Measurements from ENCODE around the gene POLR2E.

The POLR2E gene

GRCh38 chr19:1076046-1076386 is 19.2 kb downstream of the POLR2E start:
- no peak for DNase-seq

- DNase-seq = peak; percentile 58
Observed at GRCh38 chr19:1074544-1075283, 20.5 kb downstream of the POLR2E start.

GRCh38 chr19:1073956-1074517 is 21.1 kb downstream of the POLR2E start:
- no peak for DNase-seq

DNA sequence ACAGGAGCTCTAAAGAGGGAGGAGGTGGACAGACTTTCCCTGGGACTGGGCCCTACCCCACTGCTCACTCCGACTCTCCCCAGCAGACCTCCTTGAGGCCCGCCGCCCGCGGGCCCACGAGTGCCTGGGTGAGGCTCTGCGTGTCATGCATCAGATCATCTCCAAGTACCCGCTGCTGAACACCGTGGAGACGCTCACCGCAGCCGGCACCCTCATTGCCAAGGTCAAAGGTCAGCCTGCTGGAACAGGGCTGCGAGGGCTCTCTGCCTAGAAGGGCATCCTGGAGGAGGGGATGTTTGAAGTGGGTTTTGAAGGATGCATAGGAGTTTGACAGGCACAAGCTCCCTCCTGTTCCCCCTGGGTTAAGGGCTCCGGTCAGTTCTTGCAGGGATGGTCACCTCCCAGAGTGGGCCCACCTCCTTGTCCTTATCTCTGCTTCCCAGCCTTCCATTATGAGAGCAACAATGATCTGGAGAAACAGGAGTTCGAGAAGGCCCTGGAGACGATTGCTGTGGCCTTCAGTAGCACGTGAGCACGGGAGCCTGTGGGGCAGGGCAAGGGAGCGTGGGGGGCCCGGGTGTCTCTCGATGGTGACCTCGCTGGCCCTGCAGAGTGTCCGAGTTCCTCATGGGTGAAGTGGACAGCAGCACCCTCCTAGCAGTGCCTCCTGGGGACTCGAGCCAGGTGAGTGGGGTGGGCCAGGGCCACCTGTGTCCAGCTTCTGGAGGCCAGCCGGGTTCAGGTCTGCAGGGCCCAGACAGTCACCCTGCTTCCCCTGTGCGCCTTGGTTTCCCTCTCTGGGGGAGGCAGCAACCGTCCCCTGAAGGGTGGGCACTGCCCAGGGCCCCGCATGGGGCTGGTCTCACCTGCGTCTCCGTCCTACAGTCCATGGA is 21.9 kb downstream of the POLR2E start:
- DNase-seq = no peak

GRCh38 chr19:1072371-1073015 is 22.7 kb downstream of the POLR2E start:
- DNase-seq = no peak

DNA sequence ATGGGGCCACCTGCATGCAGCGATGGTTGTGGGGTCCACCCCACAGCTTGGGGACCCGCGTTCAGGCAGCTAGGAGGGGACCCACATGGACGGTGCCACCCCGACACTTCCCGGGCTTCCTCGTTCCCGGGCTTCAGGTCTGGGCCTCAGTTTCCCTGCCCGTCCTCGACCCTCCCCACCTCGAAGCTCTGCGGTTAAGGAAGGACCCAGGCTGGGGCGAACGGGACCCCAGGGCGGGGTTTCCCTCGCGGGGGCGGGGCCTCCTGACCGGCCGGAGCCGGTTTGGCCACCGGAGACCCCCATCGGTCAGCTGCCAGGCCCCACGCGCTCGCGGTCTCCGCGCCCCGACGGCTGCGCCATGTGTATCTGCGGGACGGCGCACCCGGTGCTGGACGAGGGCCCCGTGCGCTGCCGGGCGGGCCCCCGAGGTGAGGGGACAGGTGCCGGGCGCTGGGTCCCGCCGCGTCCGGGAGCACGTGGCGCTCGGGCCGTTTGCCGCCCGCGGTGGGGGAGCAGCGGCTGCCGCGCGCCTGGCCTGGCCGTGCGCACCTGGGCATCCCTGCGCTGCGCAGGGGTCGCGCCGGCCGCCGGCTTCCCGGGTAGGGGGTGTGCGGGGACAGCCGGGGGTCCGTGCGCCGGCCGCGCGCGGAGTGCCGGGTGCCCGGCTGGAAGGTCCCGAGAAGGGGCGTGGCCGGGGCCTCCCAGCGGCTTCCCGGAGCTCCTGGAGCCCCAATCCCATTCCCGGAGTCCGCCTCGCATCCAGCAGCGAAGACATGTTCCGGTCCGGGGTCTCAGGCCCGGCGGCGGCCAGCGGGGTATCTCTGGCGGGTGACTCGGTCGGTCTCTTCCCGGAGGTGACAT is 24.0 kb downstream of the POLR2E start:
- no peak for DNase-seq

- no peak for DNase-seq
Observed at GRCh38 chr19:1070576-1070930, 24.6 kb downstream of the POLR2E start.

- DNase-seq = no peak
Observed at GRCh38 chr19:1069009-1069779, 26.0 kb downstream of the POLR2E start.

DNA sequence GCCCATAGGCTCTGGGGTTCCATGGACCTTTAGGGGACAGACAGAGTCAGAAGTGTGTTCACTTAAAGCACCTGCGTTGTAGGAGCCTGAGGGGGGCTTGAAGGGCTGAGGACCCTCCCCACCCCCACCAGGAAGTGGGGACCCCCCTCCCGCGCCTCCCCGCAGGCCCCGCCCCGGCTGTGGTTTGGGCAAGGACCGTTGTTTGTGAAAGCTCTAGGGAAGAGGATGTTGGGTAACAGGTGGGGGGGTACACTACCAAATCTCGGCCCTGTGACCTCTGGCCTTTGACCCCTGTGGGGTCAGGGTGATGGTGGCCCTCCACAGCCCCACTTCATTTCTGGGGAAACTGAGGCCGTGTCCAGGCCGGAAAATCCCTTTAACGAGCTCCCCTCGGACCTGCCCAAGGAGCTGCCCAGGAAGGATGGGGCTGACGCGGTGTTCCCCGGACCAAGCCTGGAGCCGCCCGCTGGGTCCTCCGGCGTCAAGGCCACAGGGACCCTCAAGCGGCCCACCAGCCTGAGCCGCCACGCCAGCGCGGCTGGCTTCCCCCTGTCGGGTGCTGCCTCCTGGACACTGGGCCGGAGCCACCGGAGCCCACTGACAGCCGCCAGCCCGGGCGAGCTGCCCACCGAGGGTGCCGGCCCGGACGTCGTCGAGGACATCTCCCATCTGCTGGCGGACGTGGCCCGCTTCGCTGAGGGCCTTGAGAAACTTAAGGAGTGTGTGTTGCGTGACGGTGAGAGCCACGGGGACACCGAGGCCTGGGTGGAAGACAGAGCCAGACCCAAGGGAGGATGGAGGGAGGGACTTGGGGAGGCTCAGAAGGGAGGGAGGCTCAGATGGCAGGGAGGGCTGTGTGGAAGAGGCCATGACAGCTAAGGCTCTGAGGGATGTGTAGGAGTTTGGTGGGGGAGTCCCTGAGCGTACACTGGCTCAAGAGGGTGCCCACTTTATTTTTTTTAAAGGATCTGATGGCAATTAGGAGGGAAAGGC is 26.9 kb downstream of the POLR2E start:
- no peak for DNase-seq

GRCh38 chr19:1067341-1067957 is 27.7 kb downstream of the POLR2E start:
- DNase-seq = no peak

GRCh38 chr19:1066748-1067340 is 28.3 kb downstream of the POLR2E start, which contains the start of gene ARHGAP45:
TSS of gene ARHGAP45 (plus strand) at chr19:1067167. CDS start at chr19:1067406, 239 bp downstream.
- DNase-seq = no peak

DNA sequence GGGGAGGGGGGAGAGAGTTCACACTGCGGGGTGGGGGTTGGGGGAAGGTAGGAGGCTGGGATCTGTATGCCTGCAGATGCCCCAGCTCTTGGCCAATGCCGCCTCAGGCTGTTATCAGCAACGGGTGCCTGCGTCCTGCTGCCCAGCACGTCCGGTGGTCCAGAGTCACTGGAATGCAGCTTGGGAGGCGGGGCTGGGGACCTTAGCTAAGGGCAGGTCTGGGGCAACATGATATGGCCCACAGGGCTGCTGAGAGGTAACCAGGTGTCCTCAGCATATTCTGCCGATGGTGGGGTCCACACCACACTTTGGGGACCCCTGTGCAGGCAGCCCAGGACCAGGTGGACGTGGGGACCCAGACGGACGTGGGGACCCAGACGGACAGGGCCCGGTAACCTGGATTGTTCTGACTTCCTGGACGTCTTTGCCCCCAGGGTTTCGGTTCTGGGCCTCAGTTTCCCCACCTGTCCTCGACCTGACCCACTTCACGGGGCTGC is 28.9 kb downstream of the POLR2E start:
- no peak for DNase-seq

DNA sequence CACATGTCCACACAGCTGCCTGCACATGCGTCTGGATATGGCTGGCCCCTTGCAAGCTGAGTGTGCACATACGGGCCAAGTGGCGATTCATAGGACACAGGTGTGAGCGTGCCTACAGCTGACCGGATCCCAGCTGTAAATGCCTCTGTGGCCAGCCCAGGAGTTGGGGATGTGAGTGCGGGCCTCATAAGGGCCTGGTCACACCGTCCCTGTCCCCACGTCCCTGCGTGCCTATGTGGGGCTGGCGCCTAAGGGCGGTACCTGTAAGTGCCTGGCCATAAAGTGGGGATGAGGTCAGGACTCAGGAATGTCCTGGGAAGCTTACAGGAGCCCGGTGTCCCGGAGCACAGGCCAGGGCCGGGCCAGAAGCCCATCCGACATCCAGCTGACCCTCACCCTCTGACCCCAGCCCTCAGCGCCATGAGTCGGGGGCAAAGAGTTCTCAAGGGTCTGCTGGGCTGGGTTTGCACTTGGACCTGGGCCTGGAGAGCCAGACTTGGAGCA is 29.5 kb downstream of the POLR2E start:
- no peak for DNase-seq

- DNase-seq = peak; percentile 36
Observed at GRCh38 chr19:1064661-1065605, 30.2 kb downstream of the POLR2E start.

DNA sequence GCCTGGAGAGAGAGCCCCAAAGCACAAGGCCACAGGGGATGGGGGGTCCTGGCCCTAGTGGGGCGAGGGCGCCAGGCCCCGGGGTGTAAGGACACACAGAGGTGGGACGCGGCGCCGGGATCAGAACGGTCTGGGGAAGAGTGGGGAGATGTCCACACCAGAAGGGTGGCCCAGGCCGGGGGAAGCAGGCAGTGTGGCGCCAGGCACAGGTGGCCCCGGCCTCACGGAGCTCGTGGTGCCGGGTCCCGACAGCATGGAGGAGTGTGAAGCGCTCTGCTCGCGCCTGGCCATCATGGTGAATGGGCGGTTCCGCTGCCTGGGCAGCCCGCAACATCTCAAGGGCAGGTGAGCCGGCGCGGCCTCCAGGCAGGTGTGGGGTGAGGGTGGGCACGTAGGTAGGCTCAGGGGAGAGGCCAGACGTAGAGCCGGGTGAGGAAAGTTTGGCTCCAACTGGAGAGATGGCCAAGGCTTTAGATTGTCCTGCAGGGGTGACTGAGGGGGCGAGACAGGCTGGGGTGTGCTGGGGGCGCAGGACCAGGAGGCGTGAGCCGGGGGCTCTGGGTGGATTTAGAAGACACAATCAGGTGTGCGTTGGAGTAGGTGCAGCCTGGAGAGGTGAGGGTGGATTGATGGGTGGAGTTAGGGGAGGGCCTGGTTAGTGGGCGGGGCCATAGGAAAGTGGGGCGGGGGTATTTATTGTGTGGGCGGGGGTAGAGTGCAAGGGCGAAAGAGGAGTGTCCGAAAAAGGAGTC is 31.1 kb downstream of the POLR2E start:
- DNase-seq = no peak

DNA sequence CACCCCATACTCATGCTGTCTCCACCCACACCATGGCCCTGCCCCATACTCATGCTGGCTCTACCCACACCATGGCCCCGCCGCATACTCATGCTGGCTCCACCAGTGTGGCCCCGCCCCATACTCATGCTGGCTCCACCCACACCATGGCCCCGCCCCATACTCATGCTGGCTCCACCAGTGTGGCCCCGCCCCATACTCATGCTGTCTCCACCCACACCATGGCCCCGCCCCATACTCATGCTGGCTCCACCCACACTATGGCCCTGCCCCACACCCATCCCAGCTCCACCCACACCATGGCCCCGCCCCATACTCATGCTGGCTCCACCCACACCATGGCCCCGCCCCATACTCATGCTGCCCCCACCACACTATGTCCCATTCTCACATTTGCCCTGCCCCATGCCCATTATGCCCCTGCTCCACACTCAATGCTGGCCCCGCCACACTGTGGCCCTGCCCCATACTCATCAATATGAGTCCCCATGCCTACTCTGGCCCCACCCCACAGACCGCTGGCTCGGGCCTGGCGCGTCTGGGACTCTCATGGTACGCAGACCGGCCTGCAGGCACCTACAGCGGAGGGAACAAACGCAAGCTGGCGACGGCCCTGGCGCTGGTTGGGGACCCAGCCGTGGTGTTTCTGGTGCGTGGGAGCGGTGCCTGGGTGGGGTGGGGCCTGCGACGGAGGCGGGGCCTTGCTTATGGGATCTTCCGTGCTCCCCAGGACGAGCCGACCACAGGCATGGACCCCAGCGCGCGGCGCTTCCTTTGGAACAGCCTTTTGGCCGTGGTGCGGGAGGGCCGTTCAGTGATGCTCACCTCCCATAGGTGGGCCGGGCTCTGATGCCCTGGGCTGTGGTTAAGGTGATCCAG is 31.9 kb downstream of the POLR2E start:
- no peak for DNase-seq

Measured in DMS 273 treated with DMSO at 0.1 percent for 48 hours (cell line).